Lower lobe of right lung (tissue), 2 donors: ENCODE results near the gene LDB1. TPM values are rescaled to one million over a fixed set of nuclear protein-coding genes. Genes with fewer than 3 reads are reported as not detected.
A peak's percentile ranks its signal among the peaks of the same experiment; 100 is the strongest.

Source experiments
- ATAC-seq, 2 donors: fragments of 200-7000 bp; cut with Tn5 transposase; one replicate each; pipeline ENCODE4 v1.9.1; 2020 to 2022; ENCODE audit warnings: mild to moderate bottlenecking in 2 of 2, moderate library complexity in 2 of 2
- DNase-seq: peaks from one replicate; pipeline ENCODE4 v3.0.0-alpha.2; 2020
- H3K27ac ChIP-seq: fragments of 200-600 bp; one replicate; pipeline ENCODE4 v1.8.0; 2022
- H3K27me3 ChIP-seq: fragments of 200-600 bp; one replicate; pipeline ENCODE4 v1.8.0; 2022; ENCODE audit warnings: low read depth
- H3K36me3 ChIP-seq: fragments of 200-600 bp; one replicate; pipeline ENCODE4 v1.8.0; 2022; ENCODE audit warnings: mild to moderate bottlenecking
- H3K4me1 ChIP-seq: fragments of 200-600 bp; one replicate; pipeline ENCODE4 v1.8.0; 2022
- H3K4me3 ChIP-seq: fragments of 200-600 bp; one replicate; pipeline ENCODE4 v1.8.0; 2022; ENCODE audit warnings: mild to moderate bottlenecking
- H3K9me3 ChIP-seq: fragments of 200-600 bp; one replicate; pipeline ENCODE4 v1.8.0; 2022
- intact Hi-C: fragments of 100-400 bp; cut with DNase I; formaldehyde crosslinking; loops from one replicate; pipeline ENCODE4 v1.11.0; 2022
- total RNA-seq: library from RNA; stranded (reverse); fragmentation: NEBNext Ultra II Directional; extraction: Animal tissue kit (Norgen Biotek cat#: 25700); gene quantifications from one replicate; pipeline ENCODE4 v1.2.1, GENCODE V29; 2021
- TF ChIP-seq, protein P1 (sequence below): fragments of 200-600 bp; IDR thresholded peaks from one replicate; pipeline ENCODE4 v1.8.0; 2022; ENCODE audit warnings: antibody characterized with exemption, mild to moderate bottlenecking
- donor health status: DM: no; HTN: yes; CAD: no; lungs with severe emphysema.

LDB1 gene
- total RNA-seq, 1 donor from 2014 or later, result 58.0 TPM

DNA sequence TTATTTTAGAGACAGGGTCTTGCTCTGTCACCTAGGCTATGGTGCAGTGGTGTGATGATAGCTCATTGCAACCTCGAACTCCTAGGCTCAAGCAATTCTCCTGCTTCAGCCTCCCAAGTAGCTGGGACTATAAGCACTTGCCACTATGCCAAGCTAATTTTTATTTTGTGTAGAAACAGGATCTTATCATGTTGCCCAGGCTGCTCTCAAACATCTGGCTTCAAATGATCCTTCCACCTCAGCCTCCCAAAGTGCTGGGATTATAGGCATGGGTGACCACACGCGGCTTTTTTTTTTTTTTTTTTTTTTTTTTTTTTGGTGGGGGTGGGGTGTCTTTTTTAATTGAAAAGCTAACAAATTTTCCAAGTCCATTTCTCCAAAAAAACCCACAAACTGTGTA is 36.6 kb downstream of the LDB1 start:
- ATAC-seq (no peak), DNase-seq (no peak)
- TF ChIP-seq, protein P1, sequence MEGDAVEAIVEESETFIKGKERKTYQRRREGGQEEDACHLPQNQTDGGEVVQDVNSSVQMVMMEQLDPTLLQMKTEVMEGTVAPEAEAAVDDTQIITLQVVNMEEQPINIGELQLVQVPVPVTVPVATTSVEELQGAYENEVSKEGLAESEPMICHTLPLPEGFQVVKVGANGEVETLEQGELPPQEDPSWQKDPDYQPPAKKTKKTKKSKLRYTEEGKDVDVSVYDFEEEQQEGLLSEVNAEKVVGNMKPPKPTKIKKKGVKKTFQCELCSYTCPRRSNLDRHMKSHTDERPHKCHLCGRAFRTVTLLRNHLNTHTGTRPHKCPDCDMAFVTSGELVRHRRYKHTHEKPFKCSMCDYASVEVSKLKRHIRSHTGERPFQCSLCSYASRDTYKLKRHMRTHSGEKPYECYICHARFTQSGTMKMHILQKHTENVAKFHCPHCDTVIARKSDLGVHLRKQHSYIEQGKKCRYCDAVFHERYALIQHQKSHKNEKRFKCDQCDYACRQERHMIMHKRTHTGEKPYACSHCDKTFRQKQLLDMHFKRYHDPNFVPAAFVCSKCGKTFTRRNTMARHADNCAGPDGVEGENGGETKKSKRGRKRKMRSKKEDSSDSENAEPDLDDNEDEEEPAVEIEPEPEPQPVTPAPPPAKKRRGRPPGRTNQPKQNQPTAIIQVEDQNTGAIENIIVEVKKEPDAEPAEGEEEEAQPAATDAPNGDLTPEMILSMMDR, result no peak
- no peak overlapping the region for H3K27ac ChIP-seq
- no peaks in the 10 kb centered on the region for H3K27me3 ChIP-seq
- H3K9me3 ChIP-seq, result no peaks in the 10 kb centered on the region
- no peaks in the 10 kb centered on the region for H3K36me3 ChIP-seq
- H3K4me1 ChIP-seq, result no peaks in the 10 kb centered on the region
- H3K4me3 ChIP-seq, result no peak overlapping the region
- intact Hi-C loops, result no loop called here

DNA sequence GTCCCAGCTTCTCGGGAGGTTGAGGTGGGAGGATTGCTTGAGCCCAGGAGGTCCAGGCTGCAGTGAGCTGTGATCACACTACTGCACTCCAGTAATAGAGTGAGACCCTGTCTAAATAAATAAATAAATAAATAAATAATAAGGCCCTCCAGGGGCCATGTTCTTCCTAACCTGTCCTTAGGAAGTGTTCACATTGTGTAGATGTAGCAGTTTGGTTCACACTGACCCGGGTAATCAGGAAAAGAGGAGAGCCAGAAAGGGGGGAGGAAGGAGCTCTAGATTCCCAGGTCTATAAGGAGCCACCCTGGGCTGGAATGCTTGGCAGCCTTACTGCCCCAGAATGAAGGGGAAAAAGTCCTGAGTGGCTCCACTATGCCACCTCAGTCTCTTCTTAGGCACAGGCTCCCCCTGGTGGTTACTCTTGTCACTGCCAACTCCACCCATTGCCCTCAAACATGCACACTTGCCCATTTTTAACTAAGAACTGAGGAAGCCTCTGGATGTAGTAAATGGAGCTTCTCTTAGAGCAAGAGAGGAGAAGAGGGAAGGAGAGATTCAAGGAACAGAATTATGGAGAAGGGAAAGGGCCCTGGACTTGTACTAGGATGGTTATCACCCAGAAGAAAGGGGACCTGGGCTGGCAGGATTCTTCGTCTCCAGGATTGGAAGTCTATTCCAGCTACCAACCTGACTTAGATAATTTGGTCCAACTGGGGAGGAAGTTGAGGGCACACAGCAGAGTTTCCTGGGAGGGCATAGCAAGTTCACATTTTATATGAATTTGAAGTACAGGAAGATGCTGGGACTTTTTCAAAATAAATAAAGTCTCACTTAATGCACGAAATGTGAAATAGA is 47.3 kb downstream of the LDB1 start:
- peak; percentile 93 to 94 for ATAC-seq
- Histone ChIP-seq H3K4me3 (no peak overlapping the region), H3K4me1 (peaks cover 22% of the 10 kb centered on the region), H3K27ac (no peak overlapping the region), H3K9me3 (no peaks in the 10 kb centered on the region), H3K36me3 (peaks cover 7% of the 10 kb centered on the region), H3K27me3 (no peaks in the 10 kb centered on the region)
- DNase-seq, result peak; percentile 83
- TF ChIP-seq, protein P1, result peak; percentile 95
- intact Hi-C loops, result no loop called here

DNA sequence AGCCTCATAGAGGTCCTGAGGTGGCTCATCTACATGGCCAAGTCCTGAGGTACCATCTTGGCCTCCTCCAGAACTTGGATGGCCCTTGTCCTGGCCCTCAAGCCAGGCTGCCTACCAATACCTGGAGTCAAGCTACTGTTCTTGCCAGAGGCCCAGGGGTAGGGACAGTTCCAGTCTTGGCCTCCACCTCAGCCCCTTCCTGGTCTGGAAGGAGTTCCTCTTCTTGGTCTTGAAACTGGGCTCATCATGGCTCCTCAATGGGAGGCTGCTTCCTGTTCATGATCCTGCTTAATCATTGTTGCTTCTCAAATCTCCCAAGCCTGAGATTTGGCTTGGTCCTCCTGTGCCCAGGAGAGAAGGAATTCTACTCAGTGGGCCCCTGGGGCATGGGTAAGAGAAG is 51.1 kb downstream of the LDB1 start:
- Histone ChIP-seq H3K4me3 (no peak overlapping the region), H3K27ac (peak overlapping the region; percentile 51), H3K4me1 (peaks cover 49% of the 10 kb centered on the region), H3K36me3 (peaks cover 21% of the 10 kb centered on the region), H3K27me3 (no peaks in the 10 kb centered on the region), H3K9me3 (no peaks in the 10 kb centered on the region)
- TF ChIP-seq, protein P1, result no peak
- ATAC-seq (no peak), DNase-seq (no peak)
- intact Hi-C loops, result no loop called here

DNA sequence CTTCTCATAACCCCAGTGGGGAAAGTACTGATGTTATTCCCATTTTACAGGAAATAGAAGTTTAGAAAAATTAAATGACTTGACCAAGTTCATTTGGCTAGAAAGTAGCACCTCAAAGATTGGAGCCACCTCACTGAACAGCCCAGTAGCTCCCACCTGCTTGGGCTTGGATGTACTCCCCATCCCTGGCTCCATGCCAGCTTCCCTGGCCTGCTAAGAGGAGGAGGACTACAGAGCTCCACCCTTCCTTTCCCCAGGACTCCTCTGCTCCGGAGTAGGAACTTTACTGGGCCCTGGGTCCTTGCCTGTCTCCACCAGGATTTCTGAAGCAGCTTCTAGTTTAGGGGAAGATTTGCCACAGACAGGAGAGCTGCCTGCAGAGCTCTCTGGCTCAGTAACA is 52.0 kb downstream of the LDB1 start:
- intact Hi-C loops, result no loop called here
- H3K27ac ChIP-seq, result no peak overlapping the region
- peaks cover 49% of the 10 kb centered on the region for H3K4me1 ChIP-seq
- DNase-seq, result no peak
- H3K27me3 ChIP-seq, result no peaks in the 10 kb centered on the region
- peaks cover 21% of the 10 kb centered on the region for H3K36me3 ChIP-seq
- no peak overlapping the region for H3K4me3 ChIP-seq
- TF ChIP-seq, protein P1, result no peak
- ATAC-seq, result no peak
- no peaks in the 10 kb centered on the region for H3K9me3 ChIP-seq

DNA sequence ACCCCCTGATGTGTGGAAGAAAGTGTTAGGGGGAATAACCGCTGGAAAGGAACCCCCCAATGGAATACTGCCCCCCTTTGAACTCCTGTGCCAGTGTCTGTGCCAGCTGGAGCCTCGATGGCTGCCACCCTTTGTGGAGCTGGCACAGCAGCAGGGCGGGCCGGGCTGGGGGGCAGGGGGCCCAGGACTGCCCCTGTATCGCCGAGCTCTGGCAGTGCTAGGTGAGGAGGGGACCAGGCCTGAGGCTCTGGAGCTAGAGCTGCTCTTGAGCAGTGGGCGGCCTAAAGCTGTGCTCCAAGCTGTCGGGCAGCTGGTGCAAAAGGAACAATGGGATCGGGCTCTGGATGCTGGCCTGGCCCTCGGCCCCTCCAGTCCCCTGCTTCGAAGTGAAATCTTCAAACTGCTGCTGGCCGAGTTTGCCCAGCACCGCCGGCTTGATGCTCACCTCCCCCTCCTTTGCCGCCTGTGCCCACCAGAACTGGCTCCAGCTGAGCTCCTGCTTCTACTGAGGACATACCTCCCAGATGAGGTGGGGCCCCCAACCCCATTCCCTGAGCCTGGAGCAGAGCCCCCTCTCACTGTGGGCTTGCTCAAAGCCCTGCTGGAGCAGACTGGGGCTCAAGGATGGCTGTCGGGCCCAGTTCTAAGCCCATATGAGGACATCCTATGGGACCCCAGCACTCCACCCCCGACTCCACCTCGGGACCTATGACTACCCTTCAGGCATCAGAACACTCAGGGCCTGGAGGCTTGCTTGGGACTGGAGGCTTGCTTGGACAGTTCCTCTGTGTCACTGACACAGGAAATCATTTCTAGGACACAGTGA is 52.9 kb downstream of the LDB1 start:
- intact Hi-C loops, result no loop called here
- H3K4me3 ChIP-seq, result peak overlapping the region; percentile 95
- TF ChIP-seq, protein P1, result no peak
- H3K4me1 ChIP-seq, result peaks cover 44% of the 10 kb centered on the region
- ATAC-seq (no peak), DNase-seq (no peak)
- H3K36me3 ChIP-seq, result peaks cover 21% of the 10 kb centered on the region
- no peak overlapping the region for H3K27ac ChIP-seq
- H3K27me3 ChIP-seq, result no peaks in the 10 kb centered on the region
- H3K9me3 ChIP-seq, result no peaks in the 10 kb centered on the region
